Karpas-422 (cell line): ENCODE measurements around the gene FOXL1. TPM values are rescaled to one million over a fixed set of nuclear protein-coding genes. Genes with fewer than 3 reads are reported as not detected.

Source experiments
- DNase-seq: peaks from one replicate; pipeline ENCODE4 v3.0.0-alpha.2; 2015
- H2AFZ ChIP-seq: fragments of 200-600 bp; sonication (generic); 2 replicates; pipeline ENCODE4 v1.6.1; 2014; ENCODE audit warnings: antibody characterized with exemption, low read length, mixed read lengths
- H3K27ac ChIP-seq: fragments of 200-600 bp; sonication (generic); 2 replicates; pipeline ENCODE4 v1.5.1; 2014; ENCODE audit warnings: mild to moderate bottlenecking, low read length, moderate library complexity
- H3K27me3 ChIP-seq: fragments of 200-600 bp; sonication (generic); 2 replicates; pipeline ENCODE4 v1.6.1; 2014; ENCODE audit warnings: low read length, mixed read lengths
- H3K36me3 ChIP-seq: fragments of 200-600 bp; sonication (generic); 2 replicates; pipeline ENCODE4 v1.6.1; 2014; ENCODE audit warnings: low read length, mixed read lengths; ENCODE audit not compliant: insufficient read depth
- H3K4me1 ChIP-seq: fragments of 200-600 bp; sonication (generic); 2 replicates; pipeline ENCODE4 v1.6.1; 2014; ENCODE audit warnings: mild to moderate bottlenecking, low read length, mixed read lengths
- H3K4me2 ChIP-seq: fragments of 200-600 bp; sonication (generic); 2 replicates; pipeline ENCODE4 v1.6.1; 2014; ENCODE audit warnings: low read length, low read depth, mild to moderate bottlenecking; ENCODE audit not compliant: poor library complexity, severe bottlenecking
- H3K4me3 ChIP-seq: fragments of 200-600 bp; sonication (generic); 2 replicates; pipeline ENCODE4 v1.5.1; 2014; ENCODE audit warnings: mild to moderate bottlenecking, antibody characterized with exemption, low read length, mixed read lengths
- H3K79me2 ChIP-seq: fragments of 200-600 bp; sonication (generic); 2 replicates; pipeline ENCODE4 v1.6.1; 2014; ENCODE audit warnings: mild to moderate bottlenecking, low read length, mixed read lengths
- H3K9ac ChIP-seq: fragments of 200-600 bp; sonication (generic); 2 replicates; pipeline ENCODE4 v1.6.0; 2014; ENCODE audit warnings: low read length
- H3K9me2 ChIP-seq: fragments of 200-600 bp; sonication (generic), shearing (Covaris generic); replicated peaks from 2 replicates; pipeline ENCODE4 v1.6.0; 2014; ENCODE audit warnings: mild to moderate bottlenecking, low read length, moderate library complexity; ENCODE audit not compliant: insufficient read depth
- H3K9me3 ChIP-seq: fragments of 300-700, 200-600 bp; sonication (generic); 2 replicates; pipeline ENCODE4 v1.6.1; 2014; ENCODE audit warnings: low read length, mixed read lengths
- H4K20me1 ChIP-seq: fragments of 200-600 bp; sonication (generic); 2 replicates; pipeline ENCODE4 v1.6.1; 2014; ENCODE audit warnings: mild to moderate bottlenecking, antibody characterized with exemption, low read length, low read depth; ENCODE audit not compliant: insufficient read depth
- total RNA-seq: library from RNA; depleted of rRNA; stranded (reverse); fragments of >200 nt; shearing (Covaris generic); gene quantifications from 2 replicates; pipeline ENCODE4 v1.2.3, GENCODE V29; 2014; ENCODE audit warnings: low replicate concordance

The FOXL1 gene
- total RNA-seq, 1 experiment from 2014 or later, result not detected

DNA sequence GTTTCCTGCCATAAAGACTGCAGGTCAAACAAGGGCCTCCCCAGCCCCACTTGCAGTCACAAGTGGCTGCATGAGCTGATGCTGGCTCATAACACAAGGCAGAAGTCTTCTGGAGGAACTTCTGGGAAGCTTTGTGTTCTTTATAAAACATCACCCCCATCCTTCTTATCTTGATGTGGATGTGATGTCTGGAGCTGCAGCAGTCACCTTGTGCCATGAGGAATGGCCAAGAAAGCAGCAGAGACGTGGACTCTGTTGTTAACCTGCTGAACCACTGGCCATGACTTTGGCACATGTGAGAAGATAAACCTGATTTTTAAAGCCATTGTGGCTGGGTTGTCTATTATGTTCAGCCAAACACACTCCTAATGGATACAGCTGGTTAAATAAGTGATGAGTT is 41.8 kb downstream of the FOXL1 start:
- Histone ChIP-seq H3K27me3 (no peaks in the 10 kb centered on the region), H3K4me2 (no peak overlapping the region), H2AFZ (no peak overlapping the region), H3K27ac (no peak overlapping the region), H3K36me3 (no peaks in the 10 kb centered on the region), H3K79me2 (no peaks in the 10 kb centered on the region), H4K20me1 (no peaks in the 10 kb centered on the region), H3K9me2 (no peaks in the 10 kb centered on the region), H3K9me3 (no peaks in the 10 kb centered on the region), H3K4me3 (no peak overlapping the region), H3K9ac (no peak overlapping the region), H3K4me1 (no peaks in the 10 kb centered on the region)
- no peak for DNase-seq

DNA sequence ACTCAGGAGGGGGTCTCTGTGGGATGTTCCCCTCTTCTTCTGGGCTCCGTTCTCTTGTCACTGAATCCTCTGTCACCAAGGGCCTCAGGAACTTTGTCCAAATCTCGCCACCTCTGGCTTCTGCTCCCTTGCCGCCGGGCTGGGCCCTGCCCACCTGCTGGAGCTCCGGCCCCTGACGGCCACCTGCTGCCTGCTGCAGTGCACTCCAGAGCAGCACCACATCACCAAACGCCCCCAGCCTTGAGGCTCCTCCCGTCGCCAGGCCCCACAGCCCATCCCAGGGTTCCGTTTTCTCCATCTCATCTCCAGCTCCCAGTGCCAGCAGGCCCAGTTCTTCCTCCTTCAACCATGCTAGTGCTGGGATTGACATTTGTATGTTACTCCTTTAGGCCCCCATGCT is 43.6 kb downstream of the FOXL1 start:
- H3K4me1 ChIP-seq, result no peaks in the 10 kb centered on the region
- H3K4me2 ChIP-seq, result no peak overlapping the region
- H3K27ac ChIP-seq, result no peak overlapping the region
- no peaks in the 10 kb centered on the region for H3K27me3 ChIP-seq
- H3K36me3 ChIP-seq, result no peaks in the 10 kb centered on the region
- no peak overlapping the region for H3K4me3 ChIP-seq
- H4K20me1 ChIP-seq, result no peaks in the 10 kb centered on the region
- no peak overlapping the region for H2AFZ ChIP-seq
- no peak for DNase-seq
- H3K9me2 ChIP-seq, result no peaks in the 10 kb centered on the region
- no peak overlapping the region for H3K9ac ChIP-seq
- H3K9me3 ChIP-seq, result no peaks in the 10 kb centered on the region
- no peaks in the 10 kb centered on the region for H3K79me2 ChIP-seq

DNA sequence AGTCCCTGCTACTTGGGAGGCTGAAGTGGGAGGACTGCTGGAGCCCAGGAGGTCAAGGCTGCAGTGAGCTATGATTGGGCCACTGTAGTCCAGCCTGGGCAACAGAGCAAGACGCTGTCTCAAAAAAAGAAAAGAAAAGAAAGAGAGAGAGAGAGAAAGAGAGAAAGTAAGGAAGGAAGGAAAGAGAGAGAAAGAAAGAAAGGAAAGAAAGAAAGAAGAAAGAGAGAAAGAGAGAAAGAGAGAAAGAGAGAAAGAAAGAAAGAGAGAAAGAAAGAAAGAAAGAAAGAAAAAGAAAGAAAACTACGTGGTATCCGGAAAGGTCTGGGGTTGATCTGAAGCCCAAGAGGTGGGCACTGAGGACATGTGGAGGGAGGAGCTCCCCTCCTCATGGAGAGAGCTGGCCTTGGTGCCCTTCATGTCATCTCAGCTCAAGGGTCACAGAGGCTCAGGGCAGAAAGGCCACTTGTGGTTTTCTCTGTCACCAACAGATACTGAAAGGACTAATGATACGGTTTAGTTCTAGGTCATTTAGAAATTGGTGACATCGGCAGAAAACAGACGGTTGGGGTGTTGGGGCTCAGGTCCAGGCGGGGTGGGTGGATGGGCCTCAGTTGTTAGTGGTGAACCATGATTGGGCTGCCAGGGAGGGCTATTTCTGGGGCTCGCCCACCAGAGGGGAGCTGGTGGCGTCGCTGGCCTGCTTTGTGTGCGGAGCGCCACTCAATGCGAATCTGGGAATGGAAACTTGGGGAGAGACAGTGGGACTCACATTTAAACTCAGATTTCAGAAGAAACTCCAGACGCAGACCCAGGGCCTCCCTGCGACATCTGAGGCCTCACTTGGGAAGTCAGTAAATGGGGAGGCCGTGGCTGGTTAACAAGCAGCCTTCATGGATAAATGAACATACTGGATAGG is 44.6 kb downstream of the FOXL1 start:
- Histone ChIP-seq H3K27ac (no peak overlapping the region), H3K9me3 (no peaks in the 10 kb centered on the region), H3K36me3 (no peaks in the 10 kb centered on the region), H3K4me1 (no peaks in the 10 kb centered on the region), H4K20me1 (no peaks in the 10 kb centered on the region), H3K9me2 (no peaks in the 10 kb centered on the region), H3K4me2 (no peak overlapping the region), H3K9ac (no peak overlapping the region), H3K4me3 (no peak overlapping the region), H3K79me2 (no peaks in the 10 kb centered on the region), H3K27me3 (no peaks in the 10 kb centered on the region), H2AFZ (no peak overlapping the region)
- DNase-seq, result no peak

DNA sequence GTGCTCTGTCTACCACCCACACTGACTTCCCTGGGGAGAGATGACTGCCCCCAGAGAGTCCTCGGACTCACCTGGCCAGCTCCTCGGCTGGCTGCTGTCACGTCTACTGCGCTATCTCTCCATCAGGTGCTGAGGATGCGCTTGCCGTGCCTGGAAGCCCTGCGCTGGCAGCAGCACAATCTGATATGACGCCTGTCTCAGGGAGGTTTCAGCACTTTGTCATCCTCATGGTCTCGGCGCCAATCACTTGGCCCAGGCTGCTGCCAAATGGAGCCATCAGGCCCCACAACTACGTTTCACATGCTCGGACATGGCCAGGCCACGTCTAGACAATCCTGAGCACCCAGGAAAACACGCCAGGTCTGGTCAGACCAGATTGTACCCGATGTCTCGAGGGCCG is 46.7 kb downstream of the FOXL1 start:
- H3K4me2 ChIP-seq, result no peak overlapping the region
- H3K9me3 ChIP-seq, result no peaks in the 10 kb centered on the region
- no peak overlapping the region for H3K9ac ChIP-seq
- H3K9me2 ChIP-seq, result no peaks in the 10 kb centered on the region
- no peaks in the 10 kb centered on the region for H4K20me1 ChIP-seq
- H3K4me1 ChIP-seq, result no peaks in the 10 kb centered on the region
- H2AFZ ChIP-seq, result no peak overlapping the region
- no peak overlapping the region for H3K27ac ChIP-seq
- no peak for DNase-seq
- H3K79me2 ChIP-seq, result no peaks in the 10 kb centered on the region
- no peaks in the 10 kb centered on the region for H3K36me3 ChIP-seq
- H3K4me3 ChIP-seq, result no peak overlapping the region
- no peaks in the 10 kb centered on the region for H3K27me3 ChIP-seq

DNA sequence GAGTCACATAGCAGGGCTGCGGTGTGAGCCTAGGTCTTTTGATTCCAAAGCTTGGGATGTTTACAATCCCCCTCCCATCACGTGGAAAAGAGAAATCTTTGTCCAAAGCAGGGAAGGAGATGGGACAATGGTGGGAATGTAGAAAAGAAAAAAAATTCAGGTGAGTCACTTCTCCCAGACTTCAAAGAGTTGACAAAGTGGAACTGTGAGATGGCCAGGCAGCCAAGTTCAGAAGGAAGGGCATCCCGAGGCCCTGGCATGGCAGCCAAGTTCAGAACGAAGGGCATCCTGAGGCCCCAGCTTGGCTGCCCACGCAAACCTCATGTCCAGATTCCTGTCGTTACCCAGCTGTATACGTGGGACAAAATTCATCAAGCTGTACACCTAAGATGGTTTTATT is 47.5 kb downstream of the FOXL1 start:
- Histone ChIP-seq H3K27ac (no peak overlapping the region), H3K9ac (no peak overlapping the region), H3K9me2 (no peaks in the 10 kb centered on the region), H3K79me2 (no peaks in the 10 kb centered on the region), H4K20me1 (no peaks in the 10 kb centered on the region), H3K9me3 (no peaks in the 10 kb centered on the region), H3K27me3 (no peaks in the 10 kb centered on the region), H3K4me2 (no peak overlapping the region), H3K36me3 (no peaks in the 10 kb centered on the region), H2AFZ (no peak overlapping the region), H3K4me3 (no peak overlapping the region), H3K4me1 (no peaks in the 10 kb centered on the region)
- no peak for DNase-seq

DNA sequence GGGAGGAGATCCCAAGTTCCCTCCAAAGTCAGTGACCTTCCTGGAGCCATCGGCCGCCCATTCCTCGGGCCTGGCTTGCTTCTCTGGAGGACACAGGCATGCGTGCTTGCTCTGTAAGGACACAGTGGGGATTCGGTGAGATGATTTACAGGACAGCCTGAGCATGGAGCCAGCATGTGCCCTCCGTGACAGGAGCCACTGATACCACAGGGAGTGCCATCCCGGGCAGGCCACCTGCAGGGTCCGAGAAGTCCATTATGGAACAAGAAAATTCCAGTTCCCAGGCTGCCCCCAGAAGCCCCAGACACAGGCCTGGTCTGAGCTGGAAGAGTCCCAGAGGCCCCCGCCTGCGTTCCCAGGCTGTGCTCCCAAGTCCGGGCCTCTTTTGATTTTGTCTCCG is 47.9 kb downstream of the FOXL1 start:
- no peak for DNase-seq
- Histone ChIP-seq H2AFZ (no peak overlapping the region), H3K9me3 (no peaks in the 10 kb centered on the region), H3K9ac (no peak overlapping the region), H3K27ac (no peak overlapping the region), H3K9me2 (no peaks in the 10 kb centered on the region), H3K4me1 (no peaks in the 10 kb centered on the region), H3K79me2 (no peaks in the 10 kb centered on the region), H3K4me2 (no peak overlapping the region), H3K4me3 (no peak overlapping the region), H3K27me3 (no peaks in the 10 kb centered on the region), H3K36me3 (no peaks in the 10 kb centered on the region), H4K20me1 (no peaks in the 10 kb centered on the region)

DNA sequence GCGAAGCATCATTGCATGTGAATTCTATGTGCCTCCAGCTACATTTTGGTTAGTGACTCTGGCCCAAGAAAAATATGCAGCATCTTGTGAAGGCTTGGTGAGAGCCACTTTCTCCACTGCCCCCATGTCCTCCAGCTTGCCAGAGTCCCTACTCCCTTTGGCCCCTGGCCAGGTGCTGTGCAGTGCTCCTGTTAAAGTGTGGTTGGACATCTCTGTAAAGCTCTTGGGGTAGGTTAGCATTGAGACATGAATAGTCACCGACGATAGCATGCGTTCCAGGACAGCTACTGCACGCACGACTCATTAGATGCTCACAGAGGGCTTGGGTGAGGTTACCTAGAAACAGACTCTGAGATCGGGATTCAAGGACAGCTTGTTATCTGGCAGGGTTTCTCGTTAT is 48.6 kb downstream of the FOXL1 start:
- Histone ChIP-seq H3K9me3 (no peaks in the 10 kb centered on the region), H3K79me2 (no peaks in the 10 kb centered on the region), H3K9me2 (no peaks in the 10 kb centered on the region), H3K9ac (no peak overlapping the region), H3K4me2 (no peak overlapping the region), H2AFZ (no peak overlapping the region), H3K4me3 (no peak overlapping the region), H3K4me1 (no peaks in the 10 kb centered on the region), H3K27ac (no peak overlapping the region), H3K27me3 (no peaks in the 10 kb centered on the region), H4K20me1 (no peaks in the 10 kb centered on the region), H3K36me3 (no peaks in the 10 kb centered on the region)
- DNase-seq, result no peak

DNA sequence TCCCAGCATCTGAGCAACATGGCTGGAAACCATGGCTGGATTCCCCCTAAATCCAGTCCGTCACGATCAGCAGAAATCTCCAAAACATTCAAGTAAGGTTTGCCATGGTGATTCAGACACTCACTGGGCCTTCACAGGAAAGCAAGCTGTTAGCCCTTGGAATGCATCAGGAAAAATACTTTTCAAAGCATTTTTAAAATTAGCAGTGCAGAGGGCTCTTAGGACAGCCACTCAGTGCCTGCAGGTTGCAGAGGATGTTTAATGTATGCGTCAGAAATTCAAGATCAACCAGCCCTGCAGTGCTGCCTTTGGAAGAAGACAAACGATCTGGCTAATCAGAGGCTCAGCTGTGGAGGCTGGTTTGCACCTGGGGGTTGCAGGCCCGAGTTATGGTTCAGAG is 50.3 kb downstream of the FOXL1 start:
- no peak for DNase-seq
- Histone ChIP-seq H3K4me1 (no peaks in the 10 kb centered on the region), H3K4me2 (no peak overlapping the region), H3K4me3 (no peak overlapping the region), H3K9ac (no peak overlapping the region), H3K9me2 (no peaks in the 10 kb centered on the region), H3K27me3 (no peaks in the 10 kb centered on the region), H3K79me2 (no peaks in the 10 kb centered on the region), H3K36me3 (no peaks in the 10 kb centered on the region), H3K27ac (no peak overlapping the region), H2AFZ (no peak overlapping the region), H4K20me1 (no peaks in the 10 kb centered on the region), H3K9me3 (no peaks in the 10 kb centered on the region)
